Natural killer cell (primary cell): ENCODE results near the gene ARHGAP40. TPM values are rescaled to one million over a fixed set of nuclear protein-coding genes. Genes with fewer than 3 reads are reported as not detected.

ENCODE experiments used
- ATAC-seq, 3 donors: fragments of 150-1000 bp in 2 of 3; fragments of 200-7000 bp in 1 of 3; cut with Tn5 transposase; 1 replicate in 1 of 3; 2 replicates in 2 of 3; pipeline ENCODE4 v1.10.0; 2021; ENCODE audit warnings: mild to moderate bottlenecking in 2 of 3, moderate library complexity in 2 of 3
- DNase-seq, 2 donors: peaks; one replicate each; pipeline versions ENCODE4 v3.0.0 to v3.0.0-alpha.2; 2013 to 2021; ENCODE audit warnings: mixed read lengths in 1 of 2
- H3K27ac ChIP-seq: one replicate; pipeline ENCODE4 v1.5.1; 2013; ENCODE audit warnings: mild to moderate bottlenecking, low read length
- H3K27me3 ChIP-seq: one replicate; pipeline ENCODE4 v1.6.1; 2013; ENCODE audit warnings: low read length; ENCODE audit not compliant: control insufficient read depth, insufficient read depth
- H3K36me3 ChIP-seq: one replicate; pipeline ENCODE4 v1.6.1; 2013; ENCODE audit warnings: low read length; ENCODE audit not compliant: control insufficient read depth, insufficient read depth
- H3K4me1 ChIP-seq: one replicate; pipeline ENCODE4 v1.6.1; 2013; ENCODE audit warnings: low read length; ENCODE audit not compliant: control insufficient read depth, insufficient read depth
- H3K4me3 ChIP-seq: one replicate; pipeline ENCODE4 v1.5.1; 2013; ENCODE audit warnings: low read length
- H3K9me3 ChIP-seq: one replicate; pipeline ENCODE4 v1.6.1; 2013; ENCODE audit warnings: low read length; ENCODE audit not compliant: control insufficient read depth, insufficient read depth
- H3K27ac Mint-ChIP-seq, 2 donors: one replicate each; pipeline ENCODE4 v1.8.0; 2022; ENCODE audit warnings: mild to moderate bottlenecking in 2 of 2, mixed read lengths in 2 of 2, moderate library complexity in 1 of 2
- H3K27me3 Mint-ChIP-seq, 2 donors: one replicate each; pipeline ENCODE4 v1.8.0; 2022; ENCODE audit warnings: low read depth in 2 of 2, mixed read lengths in 2 of 2
- H3K36me3 Mint-ChIP-seq: one replicate; pipeline ENCODE4 v1.8.0; 2022; ENCODE audit warnings: mixed read lengths
- H3K4me1 Mint-ChIP-seq, 2 donors: one replicate each; pipeline ENCODE4 v1.8.0; 2022; ENCODE audit warnings: mixed read lengths in 2 of 2
- H3K4me3 Mint-ChIP-seq: one replicate; pipeline ENCODE4 v1.8.0; 2022; ENCODE audit warnings: mild to moderate bottlenecking, moderate library complexity, mixed read lengths
- H3K9me3 Mint-ChIP-seq, 2 donors: one replicate each; pipeline ENCODE4 v1.8.0; 2022; ENCODE audit warnings: mixed read lengths in 2 of 2
- CTCF ChIP-seq: fragments of 200-600 bp; IDR thresholded peaks from one replicate; pipeline ENCODE4 v1.8.0; 2022; ENCODE audit warnings: antibody characterized with exemption
- WGBS: methylation state at CpG from one replicate; pipeline ENCODE4 v1.1.7; 2013; ENCODE audit warnings: missing lambda C conversion rate; ENCODE audit not compliant: insufficient coverage; 5-methylcytosine and 5-hydroxymethylcytosine counted together
- intact Hi-C: fragments of 100-400 bp; cut with micrococcal nuclease; formaldehyde crosslinking; loops from one replicate; pipeline ENCODE4 v1.14.2; 2022
- total RNA-seq, 4 donors: library from RNA; stranded (reverse); fragments of 120-200 nt in 1 of 4; gene quantifications; one replicate each; pipeline versions ENCODE4 v1.2.3 to v1.2.4, GENCODE V29; 2013 to 2022

The ARHGAP40 gene
- total RNA-seq, 3 donors from 2014 or later (not counting 1 experiment from before 2014, with no cell fraction given), result not detected

GRCh38 chr20:38700141-38700540 lies 98.5 kb downstream of the ARHGAP40 start:
- no peaks in the 10 kb centered on the region for H3K9me3 Mint-ChIP-seq
- 50% methylated on average over 4 of the region's 4 CpGs for WGBS
- H3K27me3 Mint-ChIP-seq, result peaks cover 12 to 19% of the 10 kb centered on the region in 2 donors
- Histone ChIP-seq H3K27ac (no peak overlapping the region), H3K4me1 (no peaks in the 10 kb centered on the region), H3K36me3 (no peaks in the 10 kb centered on the region), H3K4me3 (no peak overlapping the region), H3K27me3 (no peaks in the 10 kb centered on the region), H3K9me3 (no peaks in the 10 kb centered on the region)
- ATAC-seq, result no peak
- H3K36me3 Mint-ChIP-seq, result no peaks in the 10 kb centered on the region
- no peak overlapping the region for H3K27ac Mint-ChIP-seq
- DNase-seq, result no peak
- intact Hi-C loops, result no loop called here
- no peaks in the 10 kb centered on the region for H3K4me1 Mint-ChIP-seq
- TF ChIP-seq CTCF, result no peak
- H3K4me3 Mint-ChIP-seq, result no peak overlapping the region

Other genes starting within 250 kb of the ARHGAP40 start
- 10 to 100 TPM; 53.5 to 64.0 (median 53.8) TPM for gene SNHG17, start 166.5 kb upstream of the ARHGAP40 start, total RNA-seq
- 10 to 100 TPM; 45.1 to 73.1 (median 57.4) TPM for gene RALGAPB, start 129.0 kb upstream of the ARHGAP40 start, total RNA-seq
- not detected for gene ADIG, start 20.6 kb upstream of the ARHGAP40 start, total RNA-seq
- not detected for gene SLC32A1, start 122.7 kb downstream of the ARHGAP40 start, total RNA-seq
- 10 to 100 TPM; 14.4 to 17.7 (median 17.6) TPM for gene ACTR5, start 146.7 kb downstream of the ARHGAP40 start, total RNA-seq
- gene PPP1R16B, start 203.9 kb downstream of the ARHGAP40 start, total RNA-seq, result 10 to 100 TPM; 52.0 to 62.3 (median 53.7) TPM